ENCODE results near the gene SAA1. TPM values are rescaled to one million over a fixed set of nuclear protein-coding genes. Genes with fewer than 3 reads are reported as not detected.
"Not testable (repeated sequence)": the region's sequence is repeated elsewhere in the genome, so short reads cannot be mapped to it uniquely, and the experiment has no call there.

Gene SAA1
- total RNA-seq, result 100 to 1,000 TPM; 209 to 324 TPM
- long read RNA-seq, donor 1, transcript SAA1-201 (4 exons, 615 nt), result major isoform, 30 of 36 reads
- long read RNA-seq, donor 1, partial matches to known transcripts, result 3 of 36 reads
- long read RNA-seq, donor 1, other reads (novel, unspliced or antisense), result 0 of 36 reads
- long read RNA-seq, donor 2, transcript SAA1-201 (4 exons, 615 nt), result major isoform, 35 of 42 reads
- long read RNA-seq, donor 2, partial matches to known transcripts, result 3 of 42 reads
- long read RNA-seq, donor 2, other reads (novel, unspliced or antisense), result 0 of 42 reads

GRCh38 chr11:18265949-18266348, at the start of gene SAA1:
TSS of gene SAA1 (plus strand) at chr11:18266264. CDS start at chr11:18266888, 624 bp downstream.
- no peak for DNase-seq (ENCODE audit: low spot score)
- intact Hi-C loops (cut with DNase I), result no loop called here

- intact Hi-C loops (cut with DNase I), result no loop called here
- no peak for DNase-seq (ENCODE audit: low spot score)
Observed at GRCh38 chr11:18221274-18221876, 44.7 kb upstream of the SAA1 start.

GRCh38 chr11:18222814-18223421, 43.1 kb upstream of the SAA1 start:
- intact Hi-C loops (cut with DNase I), result no loop called here
- no peak for DNase-seq (ENCODE audit: low spot score)

- no peak for DNase-seq (ENCODE audit: low spot score)
- intact Hi-C loops (cut with DNase I), result no loop called here
Observed at GRCh38 chr11:18223591-18224387, 42.3 kb upstream of the SAA1 start.

GRCh38 chr11:18225913-18226312, 40.2 kb upstream of the SAA1 start:
- intact Hi-C loops (cut with DNase I), result loop anchor here in 1 of 2 donors (5.0 kb wide), 1 partner anchor 559 kb away; no protein-coding TSS in a partner anchor
- no peak for DNase-seq (ENCODE audit: low spot score)

GRCh38 chr11:18229501-18229900, 36.6 kb upstream of the SAA1 start:
- intact Hi-C loops (cut with DNase I), result loop anchor here in 1 of 2 donors (5.0 kb wide), 1 partner anchor 562 kb away; no protein-coding TSS in a partner anchor
- DNase-seq (ENCODE audit: low spot score), result no peak

GRCh38 chr11:18230859-18231258, 35.2 kb upstream of the SAA1 start:
- no peak for DNase-seq (ENCODE audit: low spot score)
- intact Hi-C loops (cut with DNase I), result no loop called here

GRCh38 chr11:18233912-18234311, 32.2 kb upstream of the SAA1 start:
- no peak for DNase-seq (ENCODE audit: low spot score)
- intact Hi-C loops (cut with DNase I), result no loop called here

- no peak for DNase-seq (ENCODE audit: low spot score)
- intact Hi-C loops (cut with DNase I), result no loop called here
Observed at GRCh38 chr11:18235394-18236334, 30.4 kb upstream of the SAA1 start.

GRCh38 chr11:18236664-18237356, 29.3 kb upstream of the SAA1 start, which contains the start of gene SAA4:
TSS of gene SAA4 (minus strand) at chr11:18236802. CDS start at chr11:18235926, 876 bp downstream.
- intact Hi-C loops (cut with DNase I), result no loop called here
- DNase-seq (ENCODE audit: low spot score), result no peak

- DNase-seq (ENCODE audit: low spot score), result no peak
- intact Hi-C loops (cut with DNase I), result no loop called here
Observed at GRCh38 chr11:18239655-18240054, 26.4 kb upstream of the SAA1 start.

GRCh38 chr11:18243783-18244362, 22.2 kb upstream of the SAA1 start:
- intact Hi-C loops (cut with DNase I), result no loop called here
- no peak for DNase-seq (ENCODE audit: low spot score)

- no peak for DNase-seq (ENCODE audit: low spot score)
- intact Hi-C loops (cut with DNase I), result no loop called here
Observed at GRCh38 chr11:18245396-18245795, 20.7 kb upstream of the SAA1 start.

GRCh38 chr11:18246379-18247190, 19.5 kb upstream of the SAA1 start:
- DNase-seq (ENCODE audit: low spot score); intact Hi-C loops (cut with DNase I): not testable (repeated sequence)

GRCh38 chr11:18247191-18247581, 18.9 kb upstream of the SAA1 start:
- DNase-seq (ENCODE audit: low spot score); intact Hi-C loops (cut with DNase I): not testable (repeated sequence)

GRCh38 chr11:18248561-18248960, 17.5 kb upstream of the SAA1 start, which contains the start of gene SAA2:
TSS of gene SAA2 (minus strand) at chr11:18248668. CDS start at chr11:18248011, 657 bp downstream.
- intact Hi-C loops (cut with DNase I), result no loop called here
- DNase-seq (ENCODE audit: low spot score), result no peak

- no peak for DNase-seq (ENCODE audit: low spot score)
- intact Hi-C loops (cut with DNase I), result loop anchor here in 1 of 2 donors (5.0 kb wide), 1 partner anchor 991 kb away; no protein-coding TSS in a partner anchor
Observed at GRCh38 chr11:18253233-18253632, 12.8 kb upstream of the SAA1 start.

Data from posterior vena cava (tissue), 2 donors.